ENCODE measurements around the gene ADK.
"Not testable (repeated sequence)": the region's sequence is repeated elsewhere in the genome, so short reads cannot be mapped to it uniquely, and the experiment has no call there.

- TF ChIP-seq CTCF (IDR thresholded peaks at IDR 0.05 in 8 of 11, conservative IDR thresholded peaks at IDR 0.05 in 3 of 11); POLR2A (IDR thresholded peaks at IDR 0.05): not testable (repeated sequence)
These were observed 71.4 kb downstream of the ADK start for GRCh38 chr10:74222467-74222866.
